AG08395 (cell line): ENCODE measurements around the gene ZNF516.
A peak's percentile ranks its signal among the peaks of the same experiment; 100 is the strongest.

Experiments used
- DNase-seq: peaks from one replicate; pipeline ENCODE4 v3.0.0; 2012; ENCODE audit warnings: mixed read lengths, low spot score

ZNF516 gene

DNA sequence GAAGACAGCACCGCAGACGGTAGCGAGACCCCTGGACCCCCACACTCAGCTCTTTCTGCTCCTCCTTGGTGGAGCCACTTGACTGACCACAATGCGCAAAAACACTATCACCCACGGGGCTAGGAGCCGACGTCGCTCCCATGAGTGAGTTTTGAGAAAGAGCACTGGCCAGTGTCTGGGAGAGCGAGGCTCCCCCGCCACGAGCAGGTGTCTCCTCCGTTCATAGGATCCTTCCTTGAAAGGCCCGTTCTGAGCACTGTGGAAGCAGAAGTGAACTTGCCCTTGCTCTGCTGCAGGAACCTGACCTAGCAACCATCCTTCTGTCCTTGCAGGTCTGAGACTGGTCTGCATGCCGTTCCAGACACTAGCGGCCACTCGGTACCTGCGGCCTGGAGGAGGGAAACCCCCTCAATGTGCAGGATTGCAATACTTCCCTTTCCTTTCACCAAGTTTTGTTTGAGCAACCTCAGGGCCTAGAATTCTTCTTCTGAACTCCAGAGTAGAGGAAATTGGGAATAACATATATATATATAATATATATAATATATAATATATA is 12.9 kb upstream of the ZNF516 start:
- DNase-seq, result no peak

DNA sequence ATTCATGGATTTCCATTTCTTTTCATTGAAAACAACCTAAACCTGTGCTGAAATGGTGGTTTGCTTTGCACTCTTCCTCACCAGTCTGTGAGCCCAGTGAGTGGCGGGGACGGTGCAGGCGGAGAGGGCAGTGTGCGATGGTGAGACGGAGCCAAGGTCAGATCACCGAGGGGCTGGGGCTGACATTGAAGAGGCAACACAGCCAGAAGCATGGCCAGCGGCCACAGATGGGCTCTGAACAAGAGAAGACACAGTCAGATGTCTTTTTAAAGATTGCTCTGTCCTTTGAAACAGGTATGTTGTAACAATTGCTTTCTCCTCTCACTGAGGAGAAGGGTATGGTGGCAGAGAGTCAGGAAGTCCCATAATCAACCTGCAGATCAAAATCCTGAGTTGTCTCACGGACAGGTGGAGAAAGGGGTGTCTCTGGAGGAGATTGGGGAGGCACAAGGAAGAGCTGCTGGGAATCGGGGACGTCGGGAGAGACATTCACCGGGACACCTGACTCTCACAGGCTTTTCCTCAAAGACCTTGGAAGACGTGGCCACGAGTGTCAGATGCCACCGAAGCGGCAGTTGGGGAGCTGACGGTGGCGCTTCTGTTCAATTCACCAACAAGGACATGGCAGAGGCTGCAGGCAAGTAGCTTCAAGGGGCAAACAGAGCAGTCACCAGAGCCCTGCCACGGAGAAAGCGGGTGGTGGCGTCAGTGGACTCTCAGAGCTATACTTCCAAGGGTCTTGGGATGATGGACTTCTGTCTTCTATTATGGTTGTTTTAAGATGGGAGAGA is 12.1 kb upstream of the ZNF516 start:
- DNase-seq, result no peak

DNA sequence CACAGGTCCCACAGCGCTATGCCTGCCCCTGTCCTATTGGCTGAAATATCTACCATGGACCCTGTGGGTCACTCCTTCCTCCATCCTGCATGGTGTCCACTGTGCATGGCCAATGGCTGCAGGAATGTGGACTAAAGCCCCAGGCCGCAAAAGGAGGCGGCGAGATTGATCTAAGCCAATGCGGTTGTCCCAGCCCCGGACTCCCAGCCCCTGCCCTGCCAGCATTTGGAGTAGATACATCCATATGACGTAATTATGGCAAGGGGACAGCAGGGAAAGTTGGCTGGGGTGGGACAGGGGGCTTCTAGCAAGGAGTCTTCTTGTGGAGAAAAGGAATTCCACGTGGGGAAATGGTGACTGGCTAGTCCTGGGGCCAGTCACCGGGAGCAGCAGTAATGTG is 11.4 kb upstream of the ZNF516 start:
- DNase-seq, result no peak

DNA sequence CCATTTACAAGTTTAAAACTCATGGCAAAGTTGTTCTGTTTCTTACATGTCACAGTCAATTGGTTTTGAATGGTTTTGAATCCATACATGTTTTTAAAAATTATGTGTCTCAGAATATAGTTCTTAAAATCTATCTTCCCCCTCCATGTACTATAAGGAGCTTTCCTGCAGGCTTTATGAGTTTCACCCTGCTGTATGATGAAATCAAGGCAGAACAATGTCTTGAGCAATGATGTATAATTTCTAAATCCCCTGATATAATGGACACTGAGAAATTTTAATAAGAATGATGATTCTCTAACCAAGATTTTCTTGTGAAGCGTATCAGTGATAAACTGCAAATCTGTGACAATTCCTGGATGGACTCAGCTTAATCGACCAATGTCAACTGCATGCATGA is 10.6 kb upstream of the ZNF516 start:
- DNase-seq, result no peak

DNA sequence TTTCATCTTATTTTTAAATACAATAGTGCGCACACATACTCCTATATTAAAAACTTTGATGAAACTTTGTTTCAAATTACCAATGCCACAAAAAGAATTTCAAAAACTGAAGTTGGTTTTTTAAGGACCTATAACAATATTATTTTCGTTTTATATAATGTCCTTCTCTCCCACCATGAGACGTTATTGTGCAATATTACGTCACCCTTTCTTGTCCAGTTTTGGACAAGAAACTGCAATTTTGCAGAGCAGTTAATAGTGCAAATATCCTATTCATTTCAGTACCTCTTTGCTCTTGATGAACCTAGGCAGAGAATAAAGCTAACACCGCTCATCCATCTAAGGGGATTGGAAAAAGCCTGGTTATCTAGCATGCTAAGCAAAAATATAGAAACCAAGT is 9.7 kb upstream of the ZNF516 start:
- no peak for DNase-seq

DNA sequence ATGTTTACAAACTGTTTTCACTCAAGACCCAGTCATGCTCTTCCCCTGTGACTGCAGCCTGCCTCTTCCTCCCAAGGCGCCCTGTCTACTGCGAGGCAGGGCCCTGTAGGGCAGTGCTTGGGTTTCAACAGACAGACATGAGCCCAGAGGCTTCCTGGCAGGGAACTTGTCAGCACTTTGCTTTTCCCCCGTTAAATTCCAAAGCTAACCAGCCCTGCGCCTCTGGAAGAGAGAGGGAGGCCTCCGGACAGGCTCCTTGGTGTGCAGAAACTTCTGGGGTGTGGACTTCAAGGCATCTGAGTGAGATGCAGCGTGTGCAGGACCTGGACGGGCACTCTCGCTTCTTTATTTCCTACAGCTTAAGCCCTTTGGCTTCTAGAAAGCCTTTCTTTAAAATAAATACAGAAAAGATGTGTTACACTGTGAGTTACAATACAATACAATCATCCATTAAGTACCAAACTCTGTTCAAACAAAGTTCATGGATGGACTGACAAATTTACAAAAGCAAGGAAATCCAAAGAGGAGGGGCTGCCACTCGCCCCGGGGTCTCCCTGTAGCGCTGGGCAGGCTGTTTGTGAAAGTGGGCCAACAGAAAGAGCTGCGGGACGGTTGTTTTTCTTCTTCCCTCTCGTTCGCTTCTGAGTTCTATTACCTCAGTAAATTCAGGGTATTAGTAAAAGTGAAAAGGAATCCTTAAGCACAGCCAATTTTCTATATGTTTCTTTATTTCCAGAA is 8.8 kb upstream of the ZNF516 start:
- no peak for DNase-seq

DNA sequence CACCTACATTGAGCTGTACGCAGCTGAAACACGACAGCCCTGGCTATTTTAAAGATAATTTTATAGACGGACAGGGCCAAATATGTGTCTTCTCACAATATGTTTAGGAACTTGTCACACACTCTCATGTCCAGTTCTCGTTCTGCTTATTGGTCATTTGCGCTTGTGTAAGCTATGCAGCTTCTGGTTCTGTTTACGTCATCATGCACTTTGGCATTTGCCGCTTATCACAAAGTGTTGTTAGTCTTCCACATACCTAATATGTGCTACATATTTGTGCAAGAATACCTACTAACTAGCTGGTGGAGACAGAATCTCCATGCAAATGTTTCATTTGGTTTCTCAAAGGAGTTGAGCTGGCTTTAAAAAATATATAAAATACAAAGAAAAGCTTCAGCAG is 7.5 kb upstream of the ZNF516 start:
- DNase-seq, result no peak

DNA sequence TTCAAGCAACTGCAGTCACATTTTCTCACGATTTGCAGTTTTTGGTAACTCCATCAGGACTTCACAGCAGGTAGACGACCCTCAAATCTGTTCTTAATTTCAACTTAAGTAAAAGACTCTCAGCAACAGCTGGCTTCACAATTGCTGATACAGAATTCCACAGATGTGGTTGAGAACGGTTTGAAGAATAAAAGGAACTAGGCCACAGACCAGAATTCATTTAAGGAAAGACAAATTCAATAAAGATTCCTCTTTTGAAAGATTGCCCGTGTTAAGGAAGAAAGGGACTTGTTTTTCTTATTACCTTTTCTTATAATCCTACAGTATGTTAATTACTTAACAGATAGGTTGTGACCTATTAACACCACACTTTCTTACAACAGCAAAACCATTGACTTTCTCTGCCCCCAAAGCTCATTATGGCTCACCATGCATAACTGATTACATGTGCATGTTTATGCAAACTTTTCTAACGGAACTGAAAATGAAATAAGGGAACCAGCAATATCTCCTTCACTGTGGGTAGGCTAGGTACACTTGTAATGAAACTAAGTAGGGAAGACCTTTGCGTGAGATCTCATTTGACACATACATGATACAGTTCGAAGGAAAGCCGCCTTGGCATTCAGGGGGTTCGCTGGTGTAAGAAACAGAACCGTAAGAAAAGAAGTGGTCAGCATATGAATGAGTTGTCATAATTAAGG is 4.7 kb upstream of the ZNF516 start:
- DNase-seq, result no peak

DNA sequence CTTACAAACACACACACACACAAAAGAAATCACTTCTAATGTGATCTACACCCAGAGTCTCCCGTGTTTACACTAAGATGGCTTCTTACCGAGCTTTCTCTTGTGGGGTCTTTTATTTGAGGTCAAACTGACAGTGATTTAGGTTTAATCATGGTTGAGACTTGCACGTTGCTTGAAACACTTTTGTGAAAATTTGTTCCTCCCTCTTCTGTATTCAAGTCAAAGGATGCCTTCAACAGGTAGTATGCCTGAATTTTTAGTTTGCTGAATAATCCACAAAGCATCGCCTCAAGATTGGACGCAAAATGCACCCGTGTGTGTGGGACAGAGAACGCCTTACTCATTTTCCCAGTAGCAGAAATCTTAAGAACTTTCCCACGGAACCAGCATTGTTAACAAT is 4.0 kb upstream of the ZNF516 start:
- no peak for DNase-seq

DNA sequence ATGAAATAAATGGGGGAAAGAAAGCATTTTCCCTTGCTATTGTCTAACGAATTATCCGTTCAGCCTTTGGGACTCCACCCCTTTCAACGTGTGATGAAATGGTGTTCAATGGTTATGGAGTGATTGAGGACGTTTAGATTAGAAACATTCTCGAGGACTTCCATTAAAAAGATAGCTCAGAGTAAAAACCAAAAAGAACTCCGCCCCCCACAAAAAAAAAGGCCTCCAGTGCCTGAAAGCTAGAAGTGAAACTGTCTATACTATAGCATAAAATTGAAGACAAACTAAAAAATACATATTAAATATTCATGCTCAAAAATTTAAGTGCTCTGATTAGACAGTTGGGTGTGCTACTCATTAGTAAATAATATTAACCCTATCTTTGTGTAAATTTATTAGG is 3.0 kb upstream of the ZNF516 start:
- DNase-seq, result no peak

DNA sequence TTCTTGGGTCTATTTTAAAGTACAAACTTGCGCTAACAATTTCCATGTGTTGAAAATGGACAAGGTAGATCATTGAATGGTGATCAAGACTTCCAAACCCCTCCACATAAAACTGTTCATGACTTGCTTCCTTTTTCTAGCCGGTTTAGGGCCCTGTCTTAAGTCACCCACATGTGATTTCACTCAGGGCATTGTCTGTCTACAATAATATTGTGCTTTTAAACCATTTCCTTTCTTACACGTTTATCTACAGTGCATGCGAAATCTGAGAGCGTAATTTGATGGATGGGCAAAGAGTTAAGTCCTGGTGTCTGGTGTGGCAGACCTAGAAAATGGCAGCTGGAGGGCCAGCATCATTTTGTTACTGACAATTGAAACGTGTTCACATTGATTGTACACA is 2.0 kb upstream of the ZNF516 start:
- no peak for DNase-seq

DNA sequence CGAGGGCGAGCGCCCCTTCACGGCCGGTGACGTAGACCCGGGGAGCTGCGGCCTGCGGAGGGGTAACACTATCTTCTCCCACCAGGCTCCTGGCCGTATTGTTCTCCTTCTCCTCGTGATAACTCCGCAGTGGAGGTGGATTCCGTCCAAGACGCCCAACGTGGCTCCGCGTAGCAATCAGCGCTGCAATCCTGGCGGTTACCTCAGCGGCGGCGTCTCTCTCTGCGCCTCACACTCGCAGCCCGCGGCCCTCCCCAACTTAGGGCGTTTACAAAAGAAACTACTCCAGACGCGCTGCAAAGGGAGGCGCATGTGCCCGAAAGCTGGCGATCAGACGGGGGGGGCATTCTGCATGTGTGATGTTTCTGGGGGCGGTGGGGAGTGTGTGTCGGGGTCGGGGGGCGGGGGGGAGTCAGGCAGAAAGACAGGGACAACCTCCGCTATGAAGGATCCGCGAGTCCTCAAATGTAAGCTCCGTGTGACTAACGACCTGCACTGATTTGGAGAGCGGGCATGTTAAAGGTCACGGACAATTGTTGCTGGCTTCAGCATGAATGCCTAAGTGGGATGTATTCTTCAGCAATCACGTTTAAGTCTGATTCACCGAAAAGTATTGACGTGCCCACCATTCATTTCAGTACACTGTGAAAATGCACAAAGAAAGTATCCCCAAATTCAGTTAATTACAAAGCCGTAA is 1.3 kb upstream of the ZNF516 start:
- peak; percentile 41 for DNase-seq

DNA sequence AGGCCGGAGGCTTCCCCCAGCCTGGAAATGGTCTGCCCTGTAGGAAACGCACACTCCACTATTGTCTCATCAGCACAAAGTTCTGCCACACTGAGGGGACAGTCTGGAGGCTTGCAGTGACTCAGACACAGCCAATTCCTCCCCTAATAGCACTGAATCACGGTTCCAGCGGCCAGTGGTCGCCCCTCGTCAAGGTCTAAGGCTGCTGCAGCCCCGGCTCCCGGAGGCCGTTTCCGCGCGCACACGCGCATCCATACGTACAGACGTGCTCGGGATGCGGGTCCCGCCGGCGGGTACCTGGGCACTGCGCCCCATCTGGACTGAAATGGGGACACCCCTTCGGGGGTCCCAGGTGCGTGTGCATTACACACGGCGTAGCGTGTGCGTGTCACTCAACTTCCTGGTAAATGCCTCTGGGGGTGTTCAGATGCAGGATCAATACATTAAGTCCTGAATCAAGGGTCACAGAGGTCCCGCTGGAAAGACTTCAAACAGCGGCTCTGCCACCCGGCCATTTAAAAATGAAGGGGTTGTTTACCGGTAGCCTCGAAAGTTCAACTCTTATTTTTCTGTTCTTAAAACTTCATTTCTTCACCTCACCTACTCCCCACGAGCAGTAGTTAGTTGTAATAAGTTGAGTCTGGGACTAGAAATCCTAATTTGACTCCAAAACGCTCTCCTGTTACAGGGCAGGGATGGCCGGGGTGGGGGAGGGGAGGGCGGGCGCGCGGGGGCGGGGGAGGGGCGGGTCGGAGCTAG is 572 bp upstream of the ZNF516 start:
- DNase-seq, result no peak

DNA sequence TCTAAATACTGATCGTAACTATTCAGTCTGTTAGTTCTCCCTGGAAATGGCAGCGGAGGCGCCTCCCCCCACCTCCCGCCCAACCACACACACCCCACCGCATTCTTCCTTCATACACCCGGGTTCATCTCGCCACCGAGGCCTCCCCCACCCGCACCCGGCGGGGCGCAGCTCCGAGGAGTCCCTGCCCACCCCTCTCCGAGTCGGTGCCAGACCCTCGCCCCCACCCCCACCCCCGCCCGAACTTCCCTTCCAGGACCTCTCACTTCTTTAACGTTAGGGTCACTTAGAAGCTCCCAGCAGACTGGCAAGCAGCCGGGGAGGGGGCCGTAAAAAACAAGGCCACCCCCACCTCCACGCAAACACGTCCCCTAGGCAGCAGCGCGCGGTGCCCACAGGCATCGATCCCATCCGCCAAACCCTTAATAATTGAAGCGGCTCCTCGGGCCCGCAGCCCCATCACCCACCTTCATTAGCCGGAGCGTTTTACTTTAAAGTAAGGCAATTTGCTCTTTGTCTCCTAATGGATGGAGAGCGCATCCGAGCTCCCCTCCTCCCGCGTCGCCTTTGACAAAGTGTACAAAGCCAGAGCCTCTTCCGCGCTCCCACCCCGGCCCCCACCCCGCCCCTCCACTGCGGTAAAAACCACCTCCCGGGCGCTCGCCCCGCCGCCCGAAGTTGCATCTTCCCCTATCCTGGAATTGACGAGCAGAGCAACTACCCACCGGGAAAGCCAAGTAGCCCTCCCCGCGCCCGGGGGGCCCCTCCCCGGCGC is 624 bp downstream of the ZNF516 start:
- no peak for DNase-seq

DNA sequence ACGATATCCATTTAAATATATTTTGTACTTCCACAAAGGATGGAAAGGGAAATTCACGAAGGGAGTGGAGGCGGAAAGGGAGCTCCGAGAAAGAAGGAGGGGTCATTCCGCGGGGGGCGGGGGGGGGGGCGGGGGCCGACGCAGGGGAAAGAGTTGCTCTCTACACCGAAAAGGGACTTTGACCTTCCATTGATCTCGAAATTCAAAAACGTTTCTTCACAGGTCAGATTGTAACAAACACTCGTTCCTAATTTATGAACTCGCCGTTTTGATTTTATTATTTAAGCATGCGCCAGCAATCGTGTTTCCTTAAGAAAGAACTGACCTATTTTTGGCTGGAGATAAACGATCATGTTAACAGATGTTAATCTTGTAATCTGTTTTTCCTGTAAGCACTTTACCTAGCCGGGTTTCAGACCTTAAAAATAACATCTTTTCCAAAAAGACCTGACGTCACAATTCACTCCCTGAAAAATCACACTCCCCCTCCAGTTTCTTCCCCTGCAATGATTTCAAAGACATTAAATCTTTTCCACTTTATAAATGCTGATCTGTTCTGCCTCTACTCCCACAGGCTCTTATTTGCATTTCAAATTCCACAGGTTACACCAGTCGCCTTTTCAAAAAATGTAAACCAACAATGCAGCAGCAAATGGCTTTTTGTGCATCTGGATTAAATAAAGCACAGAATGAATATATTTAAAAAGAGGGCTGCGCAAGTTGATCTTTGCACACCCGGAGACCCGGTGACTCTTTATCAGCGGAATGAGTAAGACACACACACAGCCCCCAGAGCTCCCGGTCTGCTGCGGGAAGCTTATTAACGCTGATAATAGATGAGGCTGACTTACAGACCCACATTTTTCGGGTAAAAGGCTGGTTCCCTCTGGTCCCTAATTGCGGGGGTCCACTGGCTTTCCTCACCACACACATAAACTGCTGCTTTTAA is 1.6 kb downstream of the ZNF516 start:
- DNase-seq, result peak; percentile 61

DNA sequence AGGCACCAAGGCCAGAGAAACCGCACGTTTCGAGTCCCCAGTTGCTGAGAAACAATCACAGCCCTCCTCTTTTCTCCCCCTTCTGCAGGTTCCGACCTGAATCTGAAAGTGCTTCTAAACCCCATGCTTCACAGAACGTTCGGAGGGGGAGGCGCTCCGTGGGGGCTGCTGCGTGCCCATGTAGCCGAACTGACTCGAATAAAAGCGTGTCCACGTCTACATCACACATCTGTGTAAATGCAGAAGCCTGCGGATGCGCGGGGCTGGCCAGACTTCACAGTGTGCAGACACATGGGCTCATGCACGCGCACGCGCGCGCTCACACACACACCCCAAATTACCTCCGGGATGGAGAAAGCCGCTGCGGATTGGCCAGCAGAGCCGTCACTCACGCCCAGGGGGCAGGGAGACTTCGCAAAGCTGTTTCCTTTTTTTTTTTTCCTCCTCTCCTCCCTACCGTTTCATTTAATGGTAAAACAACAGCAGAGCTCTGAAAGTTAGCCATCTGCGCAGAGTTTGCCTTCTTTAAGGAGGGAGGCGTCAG is 2.3 kb downstream of the ZNF516 start:
- DNase-seq, result peak; percentile 98

DNA sequence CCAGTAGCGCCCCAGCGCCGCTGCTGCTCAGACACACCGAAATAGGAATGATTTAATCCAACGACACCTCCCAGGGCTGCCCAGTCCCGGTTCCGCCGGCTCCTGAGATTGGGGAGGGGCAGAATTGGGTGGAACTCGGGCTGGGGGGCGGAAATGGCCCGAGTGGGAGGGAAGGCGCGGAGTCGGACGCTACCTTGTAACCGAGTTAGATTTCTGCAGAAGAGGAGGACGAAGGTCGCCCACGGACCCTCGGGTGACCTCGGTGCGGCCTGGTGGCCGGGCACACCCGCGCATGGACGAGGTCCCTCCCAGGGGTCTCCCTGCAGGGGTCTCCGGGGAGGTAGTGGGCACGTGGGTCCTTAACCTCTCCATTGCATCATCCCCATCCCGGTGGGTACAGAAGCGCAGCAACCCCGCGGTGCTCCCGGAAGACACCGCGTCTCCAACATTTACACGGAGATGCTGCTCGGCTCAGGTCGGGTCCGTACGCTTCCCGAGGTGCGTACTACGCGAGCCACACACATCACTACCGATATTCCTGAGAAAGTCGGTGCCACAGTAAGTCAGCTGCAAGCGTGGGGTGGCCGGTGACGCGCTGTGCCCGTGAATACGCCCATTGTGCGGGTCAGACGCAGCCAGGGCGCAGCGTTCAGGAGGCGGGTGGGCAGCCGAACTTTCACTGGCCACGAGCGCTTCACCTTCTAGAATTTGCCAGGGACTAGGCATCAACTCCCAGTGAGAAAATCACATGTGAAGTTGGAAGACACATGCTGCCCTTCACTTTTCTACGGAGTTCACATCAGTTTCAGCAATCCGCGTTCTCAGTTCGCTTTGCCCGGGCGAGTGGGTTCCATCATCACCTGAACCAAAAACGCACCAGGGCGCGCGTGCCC is 3.0 kb downstream of the ZNF516 start:
- no peak for DNase-seq

DNA sequence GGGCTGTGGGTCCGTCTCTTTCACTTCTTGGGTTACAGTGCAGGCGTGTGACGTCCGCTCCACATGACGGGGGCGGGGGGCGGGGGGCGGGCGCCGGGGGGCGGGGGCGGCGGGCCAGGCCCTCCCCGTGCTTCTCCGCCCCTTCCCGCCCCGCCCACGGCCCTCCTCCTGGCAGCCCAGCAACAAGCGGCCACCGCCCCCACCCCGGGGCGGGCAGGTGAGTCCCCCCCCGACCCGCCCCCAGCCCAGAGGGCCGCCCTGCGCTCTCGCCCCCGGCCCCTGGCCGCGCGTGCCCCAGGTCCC is 3.6 kb downstream of the ZNF516 start:
- peak; percentile 79 for DNase-seq
